WTC11 (cell line): ENCODE data around the gene HIKESHI. TPM values are rescaled to one million over a fixed set of nuclear protein-coding genes. Genes with fewer than 3 reads are reported as not detected.

Experiments
- ATAC-seq: fragments of 200-7000 bp; cut with Tn5 transposase; 2 replicates; pipeline ENCODE4 v1.10.0; 2021; ENCODE audit warnings: mild to moderate bottlenecking, moderate library complexity
- CTCF ChIA-PET: fragments of 300-600 bp; sonication (Branson Sonifier 250); formaldehyde crosslinking; loops from one replicate; lab custom pipeline; 2021; ENCODE audit warnings: antibody characterized with exemption; lab: Charles Lee
- POLR2A ChIA-PET: fragments of 350-600 bp; sonication (Branson Sonifier 250); formaldehyde crosslinking; loops from one replicate; lab custom pipeline; 2021; ENCODE audit warnings: antibody characterized with exemption; lab: Charles Lee
- DNase-seq: peaks from one replicate; pipeline ENCODE4 v3.0.0; 2021; ENCODE audit warnings: low spot score
- H3K27ac Mint-ChIP-seq: 2 replicates; pipeline ENCODE4 v1.8.0; 2021; ENCODE audit warnings: mixed read lengths
- H3K27me3 Mint-ChIP-seq: 2 replicates; pipeline ENCODE4 v1.8.0; 2021; ENCODE audit warnings: low read depth, mild to moderate bottlenecking, moderate library complexity, mixed read lengths
- H3K36me3 Mint-ChIP-seq: 2 replicates; pipeline ENCODE4 v1.8.0; 2021; ENCODE audit warnings: mixed read lengths
- H3K4me1 Mint-ChIP-seq: 2 replicates; pipeline ENCODE4 v1.8.0; 2022; ENCODE audit warnings: mixed read lengths
- H3K4me3 Mint-ChIP-seq: 2 replicates; pipeline ENCODE4 v1.8.0; 2021; ENCODE audit warnings: mild to moderate bottlenecking, moderate library complexity, mixed read lengths
- H3K9me3 Mint-ChIP-seq: 2 replicates; pipeline ENCODE4 v1.8.0; 2021; ENCODE audit warnings: mixed read lengths
- ATF2 ChIP-seq: sonication (generic); formaldehyde crosslinking; IDR thresholded peaks from 2 replicates; pipeline ENCODE4 v1.8.1; 2022; ENCODE audit warnings: low read depth, missing genetic modification reagents, borderline replicate concordance
- CTCF ChIP-seq: fragments of 200-600 bp; IDR thresholded peaks from 2 replicates; pipeline ENCODE4 v1.8.0; 2022; ENCODE audit warnings: antibody characterized with exemption
- FOXK1 ChIP-seq: sonication (generic); formaldehyde crosslinking; IDR thresholded peaks from 2 replicates; pipeline ENCODE4 v1.8.0; 2022; ENCODE audit warnings: mild to moderate bottlenecking, moderate library complexity, missing genetic modification reagents
- GABPB1 ChIP-seq: sonication (generic); formaldehyde crosslinking; IDR thresholded peaks from 2 replicates; pipeline ENCODE4 v1.8.1; 2023; ENCODE audit warnings: mild to moderate bottlenecking, missing genetic modification reagents
- GRHL2 ChIP-seq: fragments of 250-450 bp; sonication (Bioruptor Pico); IDR thresholded peaks from 2 replicates; pipeline ENCODE4 v1.8.0; 2022; ENCODE audit warnings: mild to moderate bottlenecking, moderate library complexity; ENCODE audit not compliant: insufficient replicate concordance, severe bottlenecking
- JAZF1 ChIP-seq: fragments of 250-450 bp; sonication (Bioruptor Pico); IDR thresholded peaks from 2 replicates; pipeline ENCODE4 v1.9.0; 2021; ENCODE audit warnings: moderate library complexity, mild to moderate bottlenecking, inconsistent platforms
- NFATC4 ChIP-seq: fragments of 250-450 bp; sonication (Bioruptor Pico); IDR thresholded peaks from 2 replicates; pipeline ENCODE4 v1.9.0; 2021; ENCODE audit warnings: mild to moderate bottlenecking
- NR1H2 ChIP-seq: sonication (generic); formaldehyde crosslinking; IDR thresholded peaks from 2 replicates; pipeline ENCODE4 v1.9.0; 2021; ENCODE audit warnings: mild to moderate bottlenecking, moderate library complexity, missing genetic modification reagents
- RORB ChIP-seq: fragments of 250-450 bp; sonication (Bioruptor Pico); IDR thresholded peaks from 2 replicates; pipeline ENCODE4 v1.9.0; 2021; ENCODE audit warnings: mild to moderate bottlenecking
- SMAD3 ChIP-seq: sonication (generic); formaldehyde crosslinking; IDR thresholded peaks from 2 replicates; pipeline ENCODE4 v1.8.0; 2022; ENCODE audit warnings: missing genetic modification reagents, mild to moderate bottlenecking, borderline replicate concordance
- SMAD4 ChIP-seq: sonication (generic); formaldehyde crosslinking; IDR thresholded peaks from 2 replicates; pipeline ENCODE4 v1.8.0; 2022; ENCODE audit warnings: mild to moderate bottlenecking, missing genetic modification reagents
- TEAD4 ChIP-seq: sonication (generic); formaldehyde crosslinking; IDR thresholded peaks from 2 replicates; pipeline ENCODE4 v1.8.0; 2022; ENCODE audit warnings: mild to moderate bottlenecking, missing genetic modification reagents
- ZBTB43 ChIP-seq: sonication (generic); formaldehyde crosslinking; IDR thresholded peaks from 2 replicates; pipeline ENCODE4 v1.8.1; 2023; ENCODE audit warnings: mild to moderate bottlenecking, missing genetic modification reagents
- ZNF138 ChIP-seq: sonication (generic); formaldehyde crosslinking; conservative IDR thresholded peaks from 2 replicates; pipeline ENCODE4 v1.8.1; 2022; ENCODE audit warnings: mild to moderate bottlenecking, moderate library complexity, missing genetic modification reagents
- ZNF317 ChIP-seq: sonication (generic); formaldehyde crosslinking; IDR thresholded peaks from 2 replicates; pipeline ENCODE4 v1.8.1; 2023; ENCODE audit warnings: low read depth, mild to moderate bottlenecking, moderate library complexity, missing genetic modification reagents, borderline replicate concordance
- ZNF396 ChIP-seq: fragments of 250-450 bp; sonication (Bioruptor Pico); IDR thresholded peaks from 2 replicates; pipeline ENCODE4 v1.8.0; 2021; ENCODE audit warnings: mild to moderate bottlenecking, moderate library complexity, borderline replicate concordance
- ZNF423 ChIP-seq: fragments of 250-450 bp; sonication (Bioruptor Pico); IDR thresholded peaks from 2 replicates; pipeline ENCODE4 v2.1.2; 2022; ENCODE audit warnings: mild to moderate bottlenecking, moderate library complexity
- total RNA-seq: library from RNA; stranded (reverse); gene quantifications from 3 replicates; pipeline ENCODE4 v1.2.3, GENCODE V29; 2021
- TF ChIP-seq, protein P1 (sequence below): sonication (generic); formaldehyde crosslinking; IDR thresholded peaks from 2 replicates; pipeline ENCODE4 v1.8.1; 2022; ENCODE audit warnings: low read depth, mild to moderate bottlenecking, moderate library complexity, missing genetic modification reagents, borderline replicate concordance
- TF ChIP-seq, protein P2 (sequence below): sonication (generic); formaldehyde crosslinking; IDR thresholded peaks from 2 replicates; pipeline ENCODE4 v1.8.0; 2023; ENCODE audit warnings: missing genetic modification reagents, mild to moderate bottlenecking, borderline replicate concordance
- TF ChIP-seq, protein P3 (sequence below): sonication (generic); formaldehyde crosslinking; IDR thresholded peaks from 2 replicates; pipeline ENCODE4 v1.8.1; 2023; ENCODE audit warnings: mild to moderate bottlenecking, moderate library complexity, missing genetic modification reagents

The HIKESHI gene
- total RNA-seq, 1 experiment from 2014 or later: 48.3 TPM

- ATAC-seq (no peak), DNase-seq (no peak)
- Mint-ChIP-seq H3K4me3 (no peak overlapping the region), H3K4me1 (peaks cover 9% of the 10 kb centered on the region), H3K36me3 (0 out of 2 replicates have a peak, but pooled peaks cover 2% of the 10 kb centered on the region), H3K9me3 (peaks cover 18% of the 10 kb centered on the region), H3K27me3 (peaks cover 4% of the 10 kb centered on the region; the same call in 1 of the 2 replicates), H3K27ac (no peak overlapping the region)
- CTCF ChIA-PET: no interaction called here
- TF ChIP-seq NFATC4 (CRISPR knock-in tag) (no peak), ATF2 (CRISPR knock-in tag) (no peak), GABPB1 (no peak), SMAD3 (CRISPR knock-in tag) (no peak), ZBTB43 (CRISPR knock-in tag) (no peak), ZNF396 (no peak)
- TF ChIP-seq, protein P1, sequence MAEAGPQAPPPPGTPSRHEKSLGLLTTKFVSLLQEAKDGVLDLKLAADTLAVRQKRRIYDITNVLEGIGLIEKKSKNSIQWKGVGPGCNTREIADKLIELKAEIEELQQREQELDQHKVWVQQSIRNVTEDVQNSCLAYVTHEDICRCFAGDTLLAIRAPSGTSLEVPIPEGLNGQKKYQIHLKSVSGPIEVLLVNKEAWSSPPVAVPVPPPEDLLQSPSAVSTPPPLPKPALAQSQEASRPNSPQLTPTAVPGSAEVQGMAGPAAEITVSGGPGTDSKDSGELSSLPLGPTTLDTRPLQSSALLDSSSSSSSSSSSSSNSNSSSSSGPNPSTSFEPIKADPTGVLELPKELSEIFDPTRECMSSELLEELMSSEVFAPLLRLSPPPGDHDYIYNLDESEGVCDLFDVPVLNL (CRISPR knock-in tag): no peak
- POLR2A ChIA-PET: no interaction called here
Measured at GRCh38 chr11:86370171-86370570, 68.1 kb downstream of the HIKESHI start.

DNA sequence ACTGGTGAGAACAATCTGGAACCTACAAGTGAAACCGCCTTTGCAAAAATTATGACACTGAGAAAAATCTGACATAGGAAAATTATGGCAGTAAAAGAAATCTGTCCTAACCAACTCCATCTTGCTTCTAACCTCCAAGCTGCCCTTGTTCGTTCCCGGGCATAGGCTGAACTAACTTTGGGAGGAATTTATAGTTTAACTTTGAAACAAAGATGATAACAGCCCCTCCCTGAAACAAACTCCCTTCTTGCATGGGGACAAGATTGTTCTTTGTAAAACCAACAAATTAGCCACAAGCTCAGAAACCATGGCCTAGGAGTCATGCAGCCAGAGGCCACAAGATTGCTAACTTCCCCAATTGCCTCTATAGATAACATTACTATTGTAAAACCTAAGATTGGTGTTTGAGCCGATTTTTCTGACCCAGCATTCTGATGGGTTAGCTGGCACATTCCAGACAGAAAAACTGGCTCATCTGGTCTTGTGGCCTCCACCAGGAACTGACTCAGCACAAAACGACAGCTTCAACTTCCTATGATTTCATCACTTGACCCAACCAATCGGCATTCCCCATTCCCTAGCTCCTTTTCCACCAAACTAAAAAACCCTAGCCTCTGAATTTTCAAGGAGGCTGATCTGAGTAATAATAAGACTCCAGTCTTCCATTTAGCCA lies 69.0 kb downstream of the HIKESHI start:
- peaks cover 9% of the 10 kb centered on the region for H3K4me1 Mint-ChIP-seq
- H3K36me3 Mint-ChIP-seq: 0 out of 2 replicates have a peak, but pooled peaks cover 2% of the 10 kb centered on the region
- peaks cover 18% of the 10 kb centered on the region for H3K9me3 Mint-ChIP-seq
- DNase-seq (no peak), ATAC-seq (no peak)
- no peak overlapping the region for H3K27ac Mint-ChIP-seq
- no peak overlapping the region for H3K4me3 Mint-ChIP-seq
- peaks cover 6% of the 10 kb centered on the region; the same call in 1 of the 2 replicates for H3K27me3 Mint-ChIP-seq
- POLR2A ChIA-PET: no interaction called here
- CTCF ChIA-PET: no interaction called here
- TF ChIP-seq, protein P2, sequence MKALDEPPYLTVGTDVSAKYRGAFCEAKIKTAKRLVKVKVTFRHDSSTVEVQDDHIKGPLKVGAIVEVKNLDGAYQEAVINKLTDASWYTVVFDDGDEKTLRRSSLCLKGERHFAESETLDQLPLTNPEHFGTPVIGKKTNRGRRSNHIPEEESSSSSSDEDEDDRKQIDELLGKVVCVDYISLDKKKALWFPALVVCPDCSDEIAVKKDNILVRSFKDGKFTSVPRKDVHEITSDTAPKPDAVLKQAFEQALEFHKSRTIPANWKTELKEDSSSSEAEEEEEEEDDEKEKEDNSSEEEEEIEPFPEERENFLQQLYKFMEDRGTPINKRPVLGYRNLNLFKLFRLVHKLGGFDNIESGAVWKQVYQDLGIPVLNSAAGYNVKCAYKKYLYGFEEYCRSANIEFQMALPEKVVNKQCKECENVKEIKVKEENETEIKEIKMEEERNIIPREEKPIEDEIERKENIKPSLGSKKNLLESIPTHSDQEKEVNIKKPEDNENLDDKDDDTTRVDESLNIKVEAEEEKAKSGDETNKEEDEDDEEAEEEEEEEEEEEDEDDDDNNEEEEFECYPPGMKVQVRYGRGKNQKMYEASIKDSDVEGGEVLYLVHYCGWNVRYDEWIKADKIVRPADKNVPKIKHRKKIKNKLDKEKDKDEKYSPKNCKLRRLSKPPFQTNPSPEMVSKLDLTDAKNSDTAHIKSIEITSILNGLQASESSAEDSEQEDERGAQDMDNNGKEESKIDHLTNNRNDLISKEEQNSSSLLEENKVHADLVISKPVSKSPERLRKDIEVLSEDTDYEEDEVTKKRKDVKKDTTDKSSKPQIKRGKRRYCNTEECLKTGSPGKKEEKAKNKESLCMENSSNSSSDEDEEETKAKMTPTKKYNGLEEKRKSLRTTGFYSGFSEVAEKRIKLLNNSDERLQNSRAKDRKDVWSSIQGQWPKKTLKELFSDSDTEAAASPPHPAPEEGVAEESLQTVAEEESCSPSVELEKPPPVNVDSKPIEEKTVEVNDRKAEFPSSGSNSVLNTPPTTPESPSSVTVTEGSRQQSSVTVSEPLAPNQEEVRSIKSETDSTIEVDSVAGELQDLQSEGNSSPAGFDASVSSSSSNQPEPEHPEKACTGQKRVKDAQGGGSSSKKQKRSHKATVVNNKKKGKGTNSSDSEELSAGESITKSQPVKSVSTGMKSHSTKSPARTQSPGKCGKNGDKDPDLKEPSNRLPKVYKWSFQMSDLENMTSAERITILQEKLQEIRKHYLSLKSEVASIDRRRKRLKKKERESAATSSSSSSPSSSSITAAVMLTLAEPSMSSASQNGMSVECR (CRISPR knock-in tag): no peak
- TF ChIP-seq FOXK1 (CRISPR knock-in tag) (no peak), JAZF1 (no peak), ZNF317 (CRISPR knock-in tag) (no peak), SMAD4 (no peak), GRHL2 (CRISPR knock-in tag) (no peak), ZNF138 (CRISPR knock-in tag) (no peak), TEAD4 (CRISPR knock-in tag) (no peak), RORB (CRISPR knock-in tag) (no peak), CTCF (no peak), ZNF423 (CRISPR knock-in tag) (no peak), NR1H2 (CRISPR knock-in tag) (no peak), ZBTB43 (CRISPR knock-in tag) (no peak)
- TF ChIP-seq, protein P3, sequence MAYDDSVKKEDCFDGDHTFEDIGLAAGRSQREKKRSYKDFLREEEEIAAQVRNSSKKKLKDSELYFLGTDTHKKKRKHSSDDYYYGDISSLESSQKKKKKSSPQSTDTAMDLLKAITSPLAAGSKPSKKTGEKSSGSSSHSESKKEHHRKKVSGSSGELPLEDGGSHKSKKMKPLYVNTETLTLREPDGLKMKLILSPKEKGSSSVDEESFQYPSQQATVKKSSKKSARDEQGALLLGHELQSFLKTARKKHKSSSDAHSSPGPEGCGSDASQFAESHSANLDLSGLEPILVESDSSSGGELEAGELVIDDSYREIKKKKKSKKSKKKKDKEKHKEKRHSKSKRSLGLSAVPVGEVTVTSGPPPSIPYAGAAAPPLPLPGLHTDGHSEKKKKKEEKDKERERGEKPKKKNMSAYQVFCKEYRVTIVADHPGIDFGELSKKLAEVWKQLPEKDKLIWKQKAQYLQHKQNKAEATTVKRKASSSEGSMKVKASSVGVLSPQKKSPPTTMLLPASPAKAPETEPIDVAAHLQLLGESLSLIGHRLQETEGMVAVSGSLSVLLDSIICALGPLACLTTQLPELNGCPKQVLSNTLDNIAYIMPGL (CRISPR knock-in tag): no peak
